Panc1 (cell line): ENCODE results near the gene OGDH. TPM values are rescaled to one million over a fixed set of nuclear protein-coding genes. Genes with fewer than 3 reads are reported as not detected.

Experiments used
- ATAC-seq: fragments of 200-7000 bp; cut with Tn5 transposase; 2 replicates; pipeline ENCODE4 v1.9.1; 2020; ENCODE audit warnings: mild to moderate bottlenecking, moderate library complexity
- BruUV-seq: library from RNA; stranded (reverse); fragments of 400-500 nt; replicated peaks from 2 replicates; lab custom pipeline; 2021; lab: Mats Ljungman, UMichigan
- CTCF ChIA-PET: fragments of 300-600 bp; sonication (Branson Sonifier 250); formaldehyde crosslinking; loops from one replicate; lab custom pipeline; 2022; ENCODE audit warnings: antibody characterized with exemption; lab: Charles Lee
- POLR2A ChIA-PET: fragments of 300-600 bp; sonication (Branson Sonifier 250); formaldehyde crosslinking; loops from one replicate; lab custom pipeline; 2022; ENCODE audit warnings: antibody characterized with exemption; lab: Charles Lee
- DNase-seq: peaks from one replicate; pipeline ENCODE4 v3.0.0-alpha.2; 2010; ENCODE audit warnings: low read depth, low spot score
- H3K27ac ChIP-seq: 2 replicates; pipeline ENCODE4 v1.5.1; 2011; ENCODE audit warnings: mild to moderate bottlenecking, low read length, inconsistent platforms
- H3K27me3 ChIP-seq: fragments of 200-500 bp; sonication (Bioruptor generic); 2 replicates; pipeline ENCODE4 v1.6.0; 2014; ENCODE audit warnings: low read length, inconsistent platforms; ENCODE audit not compliant: control insufficient read depth, insufficient read depth
- H3K36me3 ChIP-seq: fragments of 200-500 bp; sonication (Bioruptor generic); 2 replicates; pipeline ENCODE4 v1.5.1; 2014; ENCODE audit warnings: inconsistent platforms, mild to moderate bottlenecking, low read length, moderate library complexity; ENCODE audit not compliant: control insufficient read depth, insufficient read depth
- H3K4me1 ChIP-seq: 2 replicates; pipeline ENCODE4 v1.5.1; 2011; ENCODE audit warnings: inconsistent platforms, mild to moderate bottlenecking, low read length, moderate library complexity; ENCODE audit not compliant: control insufficient read depth, insufficient read depth
- H3K4me3 ChIP-seq, 2 experiments: 2 replicates each; pipeline ENCODE4 v1.5.1; 2011 to 2012; ENCODE audit warnings: low read depth in 2 of 2, low read length in 2 of 2, mild to moderate bottlenecking in 2 of 2, inconsistent platforms in 1 of 2, moderate library complexity in 1 of 2
- H3K9me3 ChIP-seq: fragments of 200-500 bp; sonication (Bioruptor generic); 2 replicates; pipeline ENCODE4 v1.5.1; 2014; ENCODE audit warnings: low read depth, mild to moderate bottlenecking, inconsistent platforms, low read length, moderate library complexity; ENCODE audit not compliant: control insufficient read depth, insufficient read depth
- CTCF ChIP-seq: fragments of 450-650 bp; IDR thresholded peaks from 2 replicates; pipeline ENCODE4 v1.5.1; 2017; ENCODE audit warnings: mild to moderate bottlenecking
- POLR2AphosphoS5 ChIP-seq: IDR thresholded peaks from 2 replicates; pipeline ENCODE4 v1.6.1; 2012; ENCODE audit warnings: mild to moderate bottlenecking, low read depth, low read length, moderate library complexity
- REST ChIP-seq, 2 experiments: IDR thresholded peaks; 2 replicates each; pipeline ENCODE4 v1.6.1; 2011 to 2012; ENCODE audit warnings: low read depth in 2 of 2, control low read depth in 1 of 2, low read length in 1 of 2, mild to moderate bottlenecking in 1 of 2, moderate library complexity in 1 of 2; ENCODE audit not compliant: insufficient read depth in 1 of 2
- SIN3A ChIP-seq: IDR thresholded peaks from 2 replicates; pipeline ENCODE4 v1.6.1; 2012; ENCODE audit warnings: low read depth, mild to moderate bottlenecking, low read length, moderate library complexity, borderline replicate concordance; ENCODE audit not compliant: insufficient read depth
- TCF7L2 ChIP-seq: IDR thresholded peaks from 2 replicates; pipeline ENCODE4 v1.6.1; 2011; ENCODE audit warnings: mild to moderate bottlenecking, low read depth, low read length, inconsistent platforms
- in situ Hi-C: cut with HindIII; loops from 2 replicates; pipeline ENCODE4 v1.10.0; 2016; ENCODE audit warnings: low sequenced_read_pairs, low pct_unique_long_range_greater_than_20kb
- intact Hi-C: fragments of 100-400 bp; cut with micrococcal nuclease; formaldehyde crosslinking; loops from one replicate; pipeline ENCODE4 v1.10.0; 2022; ENCODE audit not compliant: unreplicated experiment
- total RNA-seq: library from RNA; stranded (reverse); gene quantifications from one replicate; pipeline ENCODE4 v1.2.1, GENCODE V29; 2021; ENCODE audit not compliant: unreplicated experiment

OGDH gene
- total RNA-seq, 1 experiment from 2014 or later, result 166 TPM

GRCh38 chr7:44676776-44677175, 70.3 kb downstream of the OGDH start:
- no peak for TF ChIP-seq SIN3A
- TF ChIP-seq REST (IDR thresholded peaks at IDR 0.05; ENCODE audit: insufficient read depth in 1 of 2, low read depth in 2 of 2, low read length in 1 of 2), result no peak
- TF ChIP-seq POLR2AphosphoS5, result no peak
- TF ChIP-seq CTCF, result no peak
- no TSS peak for BruUV-seq
- Histone ChIP-seq H3K4me1 (no peaks in the 10 kb centered on the region), H3K9me3 (no peaks in the 10 kb centered on the region), H3K4me3 (no peak overlapping the region), H3K36me3 (no peaks in the 10 kb centered on the region; the same call in 1 of the 2 replicates), H3K27ac (no peak overlapping the region), H3K27me3 (no peaks in the 10 kb centered on the region)
- CTCF ChIA-PET, result no interaction called here
- no peak for ATAC-seq
- DNase-seq, result no peak
- in situ Hi-C loops (no loop called here), intact Hi-C loops (no loop called here)
- POLR2A ChIA-PET, result no interaction called here

GRCh38 chr7:44678101-44678470, 71.7 kb downstream of the OGDH start:
- Histone ChIP-seq H3K27me3 (no peaks in the 10 kb centered on the region), H3K36me3 (no peaks in the 10 kb centered on the region; the same call in 1 of the 2 replicates), H3K4me3 (no peak overlapping the region), H3K4me1 (no peaks in the 10 kb centered on the region), H3K9me3 (no peaks in the 10 kb centered on the region), H3K27ac (no peak overlapping the region)
- intact Hi-C loops (no loop called here), in situ Hi-C loops (no loop called here)
- TF ChIP-seq REST (IDR thresholded peaks at IDR 0.05; ENCODE audit: insufficient read depth in 1 of 2, low read depth in 2 of 2, low read length in 1 of 2), result no peak
- no peak for TF ChIP-seq SIN3A
- TF ChIP-seq POLR2AphosphoS5, result no peak
- TF ChIP-seq TCF7L2, result no peak
- no peak for TF ChIP-seq CTCF
- DNase-seq (no peak), ATAC-seq (no peak; the same call in 1 of the 2 replicates)
- CTCF ChIA-PET, result no interaction called here
- POLR2A ChIA-PET, result no interaction called here
- no TSS peak for BruUV-seq
